Fibroblast of mammary gland (primary cell): Measurements from ENCODE around the gene HCFC1R1.
A peak's percentile ranks its signal among the peaks of the same experiment; 100 is the strongest.

ENCODE experiments used
- DNase-seq: peaks from one replicate; pipeline ENCODE4 v3.0.0-alpha.2; 2010; ENCODE audit warnings: low read depth
- H3K4me3 ChIP-seq: 2 replicates; pipeline ENCODE4 v1.5.1; 2011; ENCODE audit warnings: low read depth, mild to moderate bottlenecking, low read length, moderate library complexity; ENCODE audit not compliant: control insufficient read depth
- TF ChIP-seq, protein P1 (sequence below): conservative IDR thresholded peaks from 2 replicates; pipeline ENCODE4 v1.5.1; 2011; ENCODE audit warnings: low read depth, low read length, inconsistent platforms; ENCODE audit not compliant: control insufficient read depth, insufficient read depth

The HCFC1R1 gene

DNA sequence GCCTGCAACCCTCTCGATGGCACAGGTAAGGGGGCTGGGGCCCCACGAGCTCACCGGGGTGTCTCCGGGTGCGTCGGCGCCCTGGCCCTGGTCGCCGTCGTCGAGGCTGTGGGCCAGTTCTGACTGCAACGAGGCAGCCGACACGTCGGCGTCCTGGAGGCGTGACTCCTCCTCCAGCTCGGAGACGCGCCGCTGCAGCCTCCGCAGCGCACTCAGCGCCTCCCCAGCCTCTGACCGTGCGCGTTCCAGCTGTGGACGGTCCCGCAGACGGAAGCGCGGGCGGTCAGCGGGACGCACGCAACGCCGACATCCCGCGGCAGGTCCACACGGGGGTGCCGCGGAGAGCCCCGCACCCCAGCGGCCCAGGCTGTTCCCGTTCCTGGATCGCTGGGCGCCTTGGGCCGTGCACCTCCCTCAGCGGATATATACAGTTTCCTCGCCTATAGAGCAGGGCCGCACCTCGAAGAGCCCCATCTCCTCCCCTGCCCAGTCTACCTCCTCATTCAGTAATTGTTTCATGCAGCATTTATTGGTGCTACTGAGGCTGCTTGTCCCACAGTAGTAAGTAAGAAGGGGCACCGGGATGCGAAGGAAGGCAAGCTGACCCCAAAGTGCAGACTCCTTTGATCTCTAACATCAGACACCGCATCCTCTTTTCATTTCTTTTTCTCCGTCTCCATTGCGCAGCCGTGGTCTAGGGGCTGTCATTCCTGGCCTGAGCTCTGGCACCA lies 5.9 kb upstream of the HCFC1R1 start:
- no peak overlapping the region for H3K4me3 ChIP-seq
- peak; percentile 36 for DNase-seq
- TF ChIP-seq, protein P1, sequence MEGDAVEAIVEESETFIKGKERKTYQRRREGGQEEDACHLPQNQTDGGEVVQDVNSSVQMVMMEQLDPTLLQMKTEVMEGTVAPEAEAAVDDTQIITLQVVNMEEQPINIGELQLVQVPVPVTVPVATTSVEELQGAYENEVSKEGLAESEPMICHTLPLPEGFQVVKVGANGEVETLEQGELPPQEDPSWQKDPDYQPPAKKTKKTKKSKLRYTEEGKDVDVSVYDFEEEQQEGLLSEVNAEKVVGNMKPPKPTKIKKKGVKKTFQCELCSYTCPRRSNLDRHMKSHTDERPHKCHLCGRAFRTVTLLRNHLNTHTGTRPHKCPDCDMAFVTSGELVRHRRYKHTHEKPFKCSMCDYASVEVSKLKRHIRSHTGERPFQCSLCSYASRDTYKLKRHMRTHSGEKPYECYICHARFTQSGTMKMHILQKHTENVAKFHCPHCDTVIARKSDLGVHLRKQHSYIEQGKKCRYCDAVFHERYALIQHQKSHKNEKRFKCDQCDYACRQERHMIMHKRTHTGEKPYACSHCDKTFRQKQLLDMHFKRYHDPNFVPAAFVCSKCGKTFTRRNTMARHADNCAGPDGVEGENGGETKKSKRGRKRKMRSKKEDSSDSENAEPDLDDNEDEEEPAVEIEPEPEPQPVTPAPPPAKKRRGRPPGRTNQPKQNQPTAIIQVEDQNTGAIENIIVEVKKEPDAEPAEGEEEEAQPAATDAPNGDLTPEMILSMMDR = no peak

DNA sequence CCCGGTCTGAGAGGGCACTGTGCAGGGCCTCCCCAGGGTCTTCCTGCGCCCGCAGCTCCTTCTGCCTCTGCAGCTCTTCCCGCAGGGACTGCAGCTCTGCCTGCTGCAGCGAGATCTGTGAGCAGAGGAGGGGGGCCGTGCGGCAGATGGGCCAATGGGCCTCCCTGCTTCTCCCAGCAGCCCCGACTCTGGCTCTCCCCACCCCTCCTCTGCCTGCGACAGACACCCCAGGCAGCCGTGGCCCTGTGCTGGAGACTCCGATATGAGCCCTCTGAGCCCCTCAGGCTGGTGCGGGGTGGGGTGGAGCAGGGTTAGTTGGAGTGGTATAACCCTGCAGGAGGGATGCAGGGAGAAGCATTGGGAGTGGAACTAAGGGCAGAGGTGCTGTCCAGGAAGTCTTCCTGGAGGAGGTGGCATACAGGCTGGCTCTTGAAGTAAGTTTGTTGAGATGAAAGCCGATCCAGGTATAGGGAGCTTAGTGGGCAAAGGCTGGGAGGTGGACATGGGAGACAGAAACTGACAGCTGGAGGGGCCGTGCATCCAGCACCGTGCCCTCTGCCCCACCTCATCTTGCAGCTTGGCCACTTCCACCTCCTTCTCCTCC lies 5.1 kb upstream of the HCFC1R1 start:
- TF ChIP-seq, protein P1 = no peak
- DNase-seq = no peak
- H3K4me3 ChIP-seq = no peak overlapping the region

DNA sequence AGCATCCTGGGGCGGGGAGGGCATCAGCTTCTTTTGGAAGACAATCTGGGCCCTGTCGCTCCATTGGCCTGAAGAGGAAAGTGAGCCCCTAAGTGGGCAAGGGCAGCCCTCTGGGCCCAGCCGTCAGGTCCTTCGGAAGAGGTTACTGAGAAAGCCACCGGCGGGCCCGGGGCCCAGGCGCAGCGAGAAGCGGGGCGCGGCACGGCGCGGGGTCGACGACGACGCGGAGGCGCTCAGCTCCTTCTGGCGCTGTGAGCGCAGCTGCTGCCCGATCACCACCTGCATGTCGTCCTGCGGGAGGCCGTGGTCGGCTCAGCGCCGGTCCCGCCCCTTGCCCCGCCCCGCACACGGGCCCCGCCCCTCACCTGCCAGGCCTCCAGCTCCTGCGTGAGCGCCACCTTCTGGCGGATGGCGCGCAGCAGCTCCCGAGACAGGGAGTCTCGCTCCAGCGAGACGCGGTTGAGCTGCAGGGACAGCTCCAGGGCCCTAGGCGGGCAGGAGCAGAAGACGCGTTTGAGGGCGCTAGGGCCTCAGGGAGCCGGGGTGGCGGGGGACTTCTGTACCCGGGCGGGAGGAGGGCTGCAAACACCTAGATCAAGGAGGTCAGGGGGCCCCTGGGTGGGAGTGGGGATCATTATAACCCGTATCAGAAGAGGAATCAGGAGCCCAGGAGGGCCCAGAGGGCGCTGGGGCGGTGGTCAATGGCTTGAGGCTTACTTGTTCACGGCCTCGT lies 4.4 kb upstream of the HCFC1R1 start:
- peak; percentile 51 for DNase-seq
- TF ChIP-seq, protein P1 = peak; percentile 44
- H3K4me3 ChIP-seq = no peak overlapping the region

DNA sequence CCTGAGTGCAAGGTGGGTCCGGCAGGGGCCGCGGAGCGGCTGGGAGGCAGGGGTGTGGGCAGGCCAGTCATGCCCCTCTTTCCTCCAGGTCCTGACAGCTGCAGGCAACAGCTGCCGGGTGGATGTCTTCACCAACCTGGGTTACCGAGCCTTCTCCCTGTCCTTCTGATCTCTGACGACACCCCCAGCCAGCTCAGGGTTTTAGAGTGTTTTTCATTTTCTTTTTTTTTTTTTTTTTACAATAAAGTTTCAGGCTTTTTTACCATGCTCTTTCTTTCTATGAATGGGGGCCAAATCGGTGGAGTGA lies 3.7 kb upstream of the HCFC1R1 start:
- TF ChIP-seq, protein P1 = no peak
- no peak overlapping the region for H3K4me3 ChIP-seq
- DNase-seq = no peak

DNA sequence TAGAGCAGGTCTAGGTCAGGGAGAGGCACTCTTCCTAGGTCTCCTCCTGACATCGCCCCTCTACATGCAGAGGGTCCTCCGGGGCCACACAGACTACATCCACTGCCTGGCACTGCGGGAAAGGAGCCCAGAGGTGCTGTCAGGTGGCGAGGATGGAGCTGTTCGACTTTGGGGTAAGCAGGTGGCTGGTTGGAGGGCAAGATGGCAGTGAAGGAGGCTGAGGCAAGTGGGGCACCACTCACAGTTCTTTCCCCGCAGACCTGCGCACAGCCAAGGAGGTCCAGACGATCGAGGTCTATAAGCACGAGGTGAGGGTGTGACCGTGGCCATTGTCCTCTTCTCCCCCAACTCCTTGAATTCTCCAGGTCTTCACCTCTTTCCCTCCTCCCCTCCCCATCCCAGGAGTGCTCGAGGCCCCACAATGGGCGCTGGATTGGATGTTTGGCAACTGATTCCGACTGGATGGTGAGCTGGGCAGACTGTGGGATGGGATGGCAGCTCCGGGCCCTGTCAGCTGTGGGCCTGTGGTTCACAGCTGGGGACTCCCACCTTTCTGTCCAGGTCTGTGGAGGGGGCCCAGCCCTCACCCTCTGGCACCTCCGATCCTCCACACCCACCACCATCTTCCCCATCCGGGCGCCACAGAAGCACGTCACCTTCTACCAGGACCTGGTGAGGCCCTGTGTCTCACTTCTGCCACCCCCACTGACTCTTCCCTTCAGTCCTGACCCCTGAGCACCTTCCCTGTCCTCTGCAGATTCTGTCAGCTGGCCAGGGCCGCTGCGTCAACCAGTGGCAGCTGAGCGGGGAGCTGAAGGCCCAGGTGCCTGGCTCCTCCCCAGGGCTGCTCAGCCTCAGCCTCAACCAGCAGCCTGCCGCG lies 3.1 kb upstream of the HCFC1R1 start:
- TF ChIP-seq, protein P1 = no peak
- no peak for DNase-seq
- H3K4me3 ChIP-seq = no peak overlapping the region

DNA sequence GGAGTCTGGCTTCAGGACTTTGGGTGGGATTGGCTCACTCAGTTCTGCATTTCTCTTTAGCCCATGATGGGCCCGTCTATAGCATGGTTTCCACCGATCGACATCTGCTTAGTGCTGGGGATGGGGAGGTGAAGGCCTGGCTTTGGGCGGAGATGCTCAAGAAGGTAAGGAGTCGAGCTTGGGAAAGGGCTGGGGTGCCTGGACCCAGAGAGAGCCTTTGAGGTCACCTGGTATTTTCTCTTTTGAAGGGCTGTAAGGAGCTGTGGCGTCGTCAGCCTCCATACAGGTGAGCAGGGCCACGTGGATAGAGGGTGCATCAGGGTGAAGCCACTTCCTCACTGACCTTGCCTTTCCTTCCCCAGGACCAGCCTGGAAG lies 2.2 kb upstream of the HCFC1R1 start:
- no peak for DNase-seq
- TF ChIP-seq, protein P1 = no peak
- H3K4me3 ChIP-seq = no peak overlapping the region
